IMR-90 (cell line): ENCODE measurements around the gene SYCP2. TPM values are rescaled to one million over a fixed set of nuclear protein-coding genes. Genes with fewer than 3 reads are reported as not detected.

Experiments
- ATAC-seq: fragments of 200-7000 bp; cut with Tn5 transposase; 2 replicates; pipeline ENCODE4 v1.9.1; 2020; ENCODE audit warnings: low read depth, mild to moderate bottlenecking, moderate library complexity
- BruUV-seq: library from RNA; stranded (reverse); fragments of 400-500 nt; replicated peaks from 2 replicates; lab custom pipeline; 2021; lab: Mats Ljungman, UMichigan
- CTCF ChIA-PET: fragments of 300-600 bp; formaldehyde crosslinking; extraction: SDS; loops from one replicate; lab custom pipeline; 2021; ENCODE audit warnings: antibody characterized with exemption; lab: Yijun Ruan, JAX
- POLR2A ChIA-PET: fragments of 300-600 bp; sonication (Branson Sonifier 250); formaldehyde crosslinking; loops from one replicate; lab custom pipeline; 2022; ENCODE audit warnings: antibody characterized with exemption; ENCODE audit not compliant: unreplicated experiment; lab: Charles Lee
- DNase-seq: peaks from one replicate; pipeline ENCODE4 v3.0.0; 2013
- H2AFZ ChIP-seq: replicated peaks from 2 replicates; pipeline ENCODE3; 2013; ENCODE audit warnings: low read length, mild to moderate bottlenecking; ENCODE audit not compliant: poor library complexity
- H2AK5ac ChIP-seq: 2 replicates; pipeline ENCODE4 v1.6.1; 2013; ENCODE audit warnings: low read depth, low read length, inconsistent platforms
- H2AK9ac ChIP-seq: replicated peaks from 2 replicates; pipeline ENCODE3; 2013; ENCODE audit warnings: mild to moderate bottlenecking, low read depth, low read length, moderate library complexity; ENCODE audit not compliant: poor library complexity
- H2BK120ac ChIP-seq: 2 replicates; pipeline ENCODE4 v1.6.1; 2013; ENCODE audit warnings: low read depth, low read length, inconsistent platforms
- H2BK15ac ChIP-seq: 3 replicates; pipeline ENCODE4 v1.6.1; 2013; ENCODE audit warnings: low read depth, low read length, inconsistent platforms
- H2BK20ac ChIP-seq: 2 replicates; pipeline ENCODE4 v1.6.1; 2013; ENCODE audit warnings: low read depth, mild to moderate bottlenecking, inconsistent platforms, low read length, moderate library complexity
- H2BK5ac ChIP-seq: 2 replicates; pipeline ENCODE4 v1.6.1; 2013; ENCODE audit warnings: mild to moderate bottlenecking, low read depth, low read length, inconsistent platforms; ENCODE audit not compliant: poor library complexity, severe bottlenecking
- H3K14ac ChIP-seq: replicated peaks from 2 replicates; pipeline ENCODE4 v1.6.1; 2013; ENCODE audit warnings: low read depth, low read length, inconsistent platforms
- H3K18ac ChIP-seq: 2 replicates; pipeline ENCODE4 v1.6.1; 2013; ENCODE audit warnings: low read depth, low read length, control low read depth
- H3K23ac ChIP-seq: 2 replicates; pipeline ENCODE4 v1.6.1; 2013; ENCODE audit warnings: low read depth, low read length, inconsistent platforms
- H3K27ac ChIP-seq: 2 replicates; pipeline ENCODE4 v1.5.1; 2013; ENCODE audit warnings: mild to moderate bottlenecking, control low read depth, low read length; ENCODE audit not compliant: insufficient read depth
- H3K27me3 ChIP-seq: 2 replicates; pipeline ENCODE4 v1.6.1; 2013; ENCODE audit warnings: low read length; ENCODE audit not compliant: control insufficient read depth, insufficient read depth
- H3K36me3 ChIP-seq: 2 replicates; pipeline ENCODE4 v1.6.1; 2013; ENCODE audit warnings: low read length, mixed read lengths; ENCODE audit not compliant: control insufficient read depth, insufficient read depth
- H3K4ac ChIP-seq: 2 replicates; pipeline ENCODE4 v1.6.1; 2013; ENCODE audit warnings: low read depth, low read length, inconsistent platforms
- H3K4me1 ChIP-seq: 2 replicates; pipeline ENCODE4 v1.6.1; 2013; ENCODE audit warnings: low read length, mixed read lengths; ENCODE audit not compliant: control insufficient read depth, insufficient read depth
- H3K4me2 ChIP-seq: 2 replicates; pipeline ENCODE4 v1.6.1; 2013; ENCODE audit warnings: low read depth, mild to moderate bottlenecking, control low read depth, low read length, moderate library complexity
- H3K4me3 ChIP-seq: 2 replicates; pipeline ENCODE4 v1.5.1; 2013; ENCODE audit warnings: low read depth, mild to moderate bottlenecking, control low read depth, low read length, moderate library complexity; ENCODE audit not compliant: insufficient read depth
- H3K56ac ChIP-seq: 2 replicates; pipeline ENCODE4 v1.6.1; 2013; ENCODE audit warnings: low read length, inconsistent platforms; ENCODE audit not compliant: insufficient read depth; ENCODE audit errors: extremely low read depth
- H3K79me1 ChIP-seq, 2 experiments: 2 replicates each; pipeline ENCODE4 v1.6.1; 2013; ENCODE audit warnings: low read length in 2 of 2, inconsistent platforms in 1 of 2, low read depth in 1 of 2
- H3K9ac ChIP-seq: 2 replicates; pipeline ENCODE4 v1.6.1; 2013; ENCODE audit warnings: low read depth, low read length, control low read depth
- H3K9me1 ChIP-seq: 2 replicates; pipeline ENCODE4 v1.6.1; 2013; ENCODE audit warnings: low read length, inconsistent platforms; ENCODE audit not compliant: insufficient read depth
- H3K9me3 ChIP-seq: 2 replicates; pipeline ENCODE4 v1.6.1; 2013; ENCODE audit warnings: low read length; ENCODE audit not compliant: control insufficient read depth, insufficient read depth
- H4K20me1 ChIP-seq: 2 replicates; pipeline ENCODE4 v1.6.1; 2013; ENCODE audit warnings: low read length, inconsistent platforms; ENCODE audit not compliant: insufficient read depth
- H4K5ac ChIP-seq: 2 replicates; pipeline ENCODE4 v1.6.1; 2013; ENCODE audit warnings: mild to moderate bottlenecking, low read depth, low read length, control low read depth
- H4K8ac ChIP-seq, 2 experiments: 2 replicates each; pipeline ENCODE4 v1.6.1; 2013; ENCODE audit warnings: low read depth in 2 of 2, low read length in 2 of 2, control low read depth in 1 of 2, inconsistent platforms in 1 of 2
- H4K91ac ChIP-seq: 2 replicates; pipeline ENCODE4 v1.6.1; 2013; ENCODE audit warnings: low read depth, low read length, inconsistent platforms; ENCODE audit not compliant: insufficient read depth
- CEBPB ChIP-seq: IDR thresholded peaks from 2 replicates; pipeline ENCODE4 v1.6.1; 2012; ENCODE audit warnings: low read depth, low read length, improper control_type of control experiment
- CHD1 ChIP-seq: IDR thresholded peaks from 2 replicates; pipeline ENCODE4 v1.6.1; 2012; ENCODE audit warnings: low read depth, low read length, improper control_type of control experiment
- FOS ChIP-seq: fragments of 150-350 bp; IDR thresholded peaks from 2 replicates; pipeline ENCODE4 v1.6.1; 2016; ENCODE audit warnings: low read depth, low read length
- MAFK ChIP-seq: IDR thresholded peaks from 2 replicates; pipeline ENCODE4 v1.6.1; 2012; ENCODE audit warnings: low read depth, low read length, improper control_type of control experiment
- MAZ ChIP-seq: IDR thresholded peaks from 2 replicates; pipeline ENCODE4 v1.6.1; 2012; ENCODE audit warnings: low read depth, mild to moderate bottlenecking, low read length, improper control_type of control experiment, moderate library complexity, borderline replicate concordance
- MXI1 ChIP-seq: IDR thresholded peaks from 2 replicates; pipeline ENCODE4 v1.6.1; 2012; ENCODE audit warnings: low read depth, mild to moderate bottlenecking, low read length, moderate library complexity, borderline replicate concordance
- NFE2L2 ChIP-seq: fragments of 150-350 bp; IDR thresholded peaks from 2 replicates; pipeline ENCODE4 v1.6.1; 2016; ENCODE audit warnings: low read depth, mild to moderate bottlenecking, low read length
- POLR2A ChIP-seq: IDR thresholded peaks from 2 replicates; pipeline ENCODE4 v1.6.1; 2012; ENCODE audit warnings: mild to moderate bottlenecking, low read depth, low read length
- RCOR1 ChIP-seq: IDR thresholded peaks from 2 replicates; pipeline ENCODE4 v1.6.1; 2012; ENCODE audit warnings: mild to moderate bottlenecking, low read length, improper control_type of control experiment; ENCODE audit not compliant: insufficient replicate concordance
- RFX5 ChIP-seq: IDR thresholded peaks from 2 replicates; pipeline ENCODE4 v1.8.0; 2012; ENCODE audit warnings: low read depth, mild to moderate bottlenecking, low read length, moderate library complexity
- SMC3 ChIP-seq: fragments of 150-350 bp; IDR thresholded peaks from 2 replicates; pipeline ENCODE4 v1.6.1; 2016; ENCODE audit warnings: low read depth, mild to moderate bottlenecking, antibody characterized with exemption, low read length, moderate library complexity
- WGBS, 2 experiments: methylation state at CpG; one replicate each; pipeline versions ENCODE4 v1.1.5 to v1.1.7; 2013; ENCODE audit warnings: missing lambda C conversion rate in 2 of 2; ENCODE audit not compliant: insufficient read length in 1 of 2; ENCODE audit errors: extremely low coverage in 2 of 2; 5-methylcytosine and 5-hydroxymethylcytosine counted together
- dilution Hi-C: fragments of 300-500 bp; cut with HindIII; formaldehyde crosslinking; loops from one replicate; pipeline ENCODE4 v1.14.3; 2018; ENCODE audit warnings: low sequenced_read_pairs; ENCODE audit not compliant: unreplicated experiment
- in situ Hi-C: fragments of 300-500 bp; cut with MboI; formaldehyde crosslinking; loops from 3 replicates; pipeline ENCODE4 v1.14.3; 2019; ENCODE audit warnings: low sequenced_read_pairs, inconsistent platforms, mixed read lengths
- intact Hi-C: fragments of 100-400 bp; cut with micrococcal nuclease; formaldehyde crosslinking; loops from 2 replicates; pipeline ENCODE4 v1.10.0; 2022
- polyA plus RNA-seq, 3 experiments: library from polyadenylated mRNA; depleted of rRNA; stranded (reverse); fragments of >200 nt; gene quantifications; 2 replicates each; pipeline ENCODE4 v1.2.3, GENCODE V29; 2012; ENCODE audit warnings: low replicate concordance in 1 of 3
- total RNA-seq: library from RNA; depleted of rRNA; stranded (reverse); fragments of >200 nt; gene quantifications from 2 replicates; pipeline ENCODE4 v1.2.3, GENCODE V29; 2012
- TF ChIP-seq, protein P1 (sequence below): fragments of 150-350 bp; IDR thresholded peaks from 2 replicates; pipeline ENCODE4 v1.6.1; 2017; ENCODE audit warnings: mild to moderate bottlenecking, antibody characterized with exemption, low read length, low read depth
- TF ChIP-seq, protein P2 (sequence below): fragments of 150-350 bp; IDR thresholded peaks from 2 replicates; pipeline ENCODE4 v1.6.1; 2016; ENCODE audit warnings: low read depth, mild to moderate bottlenecking, low read length, moderate library complexity, borderline replicate concordance
- TF ChIP-seq, protein P3 (sequence below): conservative IDR thresholded peaks from 2 replicates; pipeline ENCODE4 v1.5.1; 2012; ENCODE audit warnings: mild to moderate bottlenecking, low read depth, low read length, improper control_type of control experiment

Gene SYCP2
- total and polyA plus RNA-seq, 2 of the 4 experiments (the other 2 are of a cell fraction): 0.18 to 0.31 TPM

GRCh38 chr20:59895908-59896307, 37.5 kb downstream of the SYCP2 start:
- no peak overlapping the region for H3K23ac ChIP-seq
- no peaks in the 10 kb centered on the region for H3K36me3 ChIP-seq
- H3K79me1 ChIP-seq: no peaks in the 10 kb centered on the region
- no peak overlapping the region for H4K8ac ChIP-seq
- TF ChIP-seq MAZ: no peak
- no peak for TF ChIP-seq CEBPB
- TF ChIP-seq MXI1: no peak
- no peak for TF ChIP-seq MAFK
- no peak for TF ChIP-seq SMC3
- TF ChIP-seq, protein P1, sequence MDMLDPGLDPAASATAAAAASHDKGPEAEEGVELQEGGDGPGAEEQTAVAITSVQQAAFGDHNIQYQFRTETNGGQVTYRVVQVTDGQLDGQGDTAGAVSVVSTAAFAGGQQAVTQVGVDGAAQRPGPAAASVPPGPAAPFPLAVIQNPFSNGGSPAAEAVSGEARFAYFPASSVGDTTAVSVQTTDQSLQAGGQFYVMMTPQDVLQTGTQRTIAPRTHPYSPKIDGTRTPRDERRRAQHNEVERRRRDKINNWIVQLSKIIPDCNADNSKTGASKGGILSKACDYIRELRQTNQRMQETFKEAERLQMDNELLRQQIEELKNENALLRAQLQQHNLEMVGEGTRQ: no peak
- TF ChIP-seq RFX5: no peak
- TF ChIP-seq, protein P2, sequence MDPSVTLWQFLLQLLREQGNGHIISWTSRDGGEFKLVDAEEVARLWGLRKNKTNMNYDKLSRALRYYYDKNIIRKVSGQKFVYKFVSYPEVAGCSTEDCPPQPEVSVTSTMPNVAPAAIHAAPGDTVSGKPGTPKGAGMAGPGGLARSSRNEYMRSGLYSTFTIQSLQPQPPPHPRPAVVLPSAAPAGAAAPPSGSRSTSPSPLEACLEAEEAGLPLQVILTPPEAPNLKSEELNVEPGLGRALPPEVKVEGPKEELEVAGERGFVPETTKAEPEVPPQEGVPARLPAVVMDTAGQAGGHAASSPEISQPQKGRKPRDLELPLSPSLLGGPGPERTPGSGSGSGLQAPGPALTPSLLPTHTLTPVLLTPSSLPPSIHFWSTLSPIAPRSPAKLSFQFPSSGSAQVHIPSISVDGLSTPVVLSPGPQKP: no peak
- no peak for TF ChIP-seq FOS
- no peak for TF ChIP-seq POLR2A
- TF ChIP-seq, protein P3, sequence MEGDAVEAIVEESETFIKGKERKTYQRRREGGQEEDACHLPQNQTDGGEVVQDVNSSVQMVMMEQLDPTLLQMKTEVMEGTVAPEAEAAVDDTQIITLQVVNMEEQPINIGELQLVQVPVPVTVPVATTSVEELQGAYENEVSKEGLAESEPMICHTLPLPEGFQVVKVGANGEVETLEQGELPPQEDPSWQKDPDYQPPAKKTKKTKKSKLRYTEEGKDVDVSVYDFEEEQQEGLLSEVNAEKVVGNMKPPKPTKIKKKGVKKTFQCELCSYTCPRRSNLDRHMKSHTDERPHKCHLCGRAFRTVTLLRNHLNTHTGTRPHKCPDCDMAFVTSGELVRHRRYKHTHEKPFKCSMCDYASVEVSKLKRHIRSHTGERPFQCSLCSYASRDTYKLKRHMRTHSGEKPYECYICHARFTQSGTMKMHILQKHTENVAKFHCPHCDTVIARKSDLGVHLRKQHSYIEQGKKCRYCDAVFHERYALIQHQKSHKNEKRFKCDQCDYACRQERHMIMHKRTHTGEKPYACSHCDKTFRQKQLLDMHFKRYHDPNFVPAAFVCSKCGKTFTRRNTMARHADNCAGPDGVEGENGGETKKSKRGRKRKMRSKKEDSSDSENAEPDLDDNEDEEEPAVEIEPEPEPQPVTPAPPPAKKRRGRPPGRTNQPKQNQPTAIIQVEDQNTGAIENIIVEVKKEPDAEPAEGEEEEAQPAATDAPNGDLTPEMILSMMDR: no peak
- TF ChIP-seq CHD1: no peak
- TF ChIP-seq NFE2L2: no peak
- TF ChIP-seq RCOR1: no peak
- no peak overlapping the region for H3K4me3 ChIP-seq
- in situ Hi-C loops: no loop called here
- no peak overlapping the region for H2AK9ac ChIP-seq
- no peak overlapping the region for H4K91ac ChIP-seq
- DNase-seq: no peak
- no peak overlapping the region for H3K9ac ChIP-seq
- H2BK20ac ChIP-seq: no peak overlapping the region
- no peak overlapping the region for H2BK15ac ChIP-seq
- H4K5ac ChIP-seq: no peak overlapping the region
- no peak overlapping the region for H2BK120ac ChIP-seq
- H3K27me3 ChIP-seq: no peaks in the 10 kb centered on the region
- dilution Hi-C loops: no loop called here
- no peak overlapping the region for H3K18ac ChIP-seq
- ChIA-PET CTCF (no interaction called here), POLR2A (no interaction called here)
- H3K56ac ChIP-seq: no peak overlapping the region
- H4K20me1 ChIP-seq: no peaks in the 10 kb centered on the region
- H3K27ac ChIP-seq: no peak overlapping the region
- H2AK5ac ChIP-seq: no peak overlapping the region
- intact Hi-C loops: no loop called here
- no peaks in the 10 kb centered on the region for H3K9me3 ChIP-seq
- H3K9me1 ChIP-seq: no peaks in the 10 kb centered on the region
- no peak overlapping the region for H3K4ac ChIP-seq
- no peaks in the 10 kb centered on the region for H3K4me1 ChIP-seq
- BruUV-seq: no TSS peak
- H3K14ac ChIP-seq: no peak overlapping the region
- H3K4me2 ChIP-seq: no peak overlapping the region
- no CpG with 5 or more reads among the region's 1 CpG for WGBS, 2 experiments
- H2BK5ac ChIP-seq: no peak overlapping the region
- H2AFZ ChIP-seq: no peak overlapping the region
- ATAC-seq: no peak
